ENCODE results near the gene PHF12. TPM values are rescaled to one million over a fixed set of nuclear protein-coding genes. Genes with fewer than 3 reads are reported as not detected.

The PHF12 gene
- total RNA-seq, 3 donors from 2014 or later (not counting 1 experiment from before 2014, with no cell fraction given): 163 to 177 (median 171) TPM

DNA sequence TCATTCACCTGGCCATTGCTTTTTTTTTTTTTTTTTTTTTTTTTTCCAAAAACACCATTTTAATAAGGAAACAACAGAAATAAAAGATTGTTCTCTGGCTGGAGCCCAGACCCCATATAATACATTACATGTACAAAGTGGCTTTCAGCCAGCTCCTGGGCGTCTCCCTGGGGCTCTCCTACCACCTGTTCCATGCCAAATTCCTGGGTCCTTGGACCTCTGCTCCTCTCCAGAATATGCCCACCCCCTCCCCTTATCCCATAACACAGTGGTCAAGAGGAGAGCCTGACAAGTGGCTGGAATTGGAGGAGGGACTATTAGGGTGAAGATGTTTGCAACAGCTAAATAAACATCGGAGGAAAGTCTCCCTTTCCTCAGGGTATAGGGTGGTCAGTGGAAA, 3.6 kb upstream of the PHF12 start:
- 95% methylated on average over 2 of the region's 2 CpGs for WGBS (ENCODE audit: insufficient coverage)
- DNase-seq (no peak), ATAC-seq (no peak)
- Mint-ChIP-seq H3K27ac (no peak overlapping the region), H3K36me3 (no peaks in the 10 kb centered on the region), H3K4me3 (no peak overlapping the region), H3K27me3 (ENCODE audit: low read depth in 2 of 2) (no peaks in the 10 kb centered on the region), H3K4me1 (peaks cover 0 to 5% of the 10 kb centered on the region in 2 donors), H3K9me3 (no peaks in the 10 kb centered on the region)
- H3K36me3 ChIP-seq (ENCODE audit: control insufficient read depth, insufficient read depth, low read length): no peaks in the 10 kb centered on the region
- H3K9me3 ChIP-seq (ENCODE audit: control insufficient read depth, insufficient read depth, low read length): no peaks in the 10 kb centered on the region
- TF ChIP-seq, protein P1, sequence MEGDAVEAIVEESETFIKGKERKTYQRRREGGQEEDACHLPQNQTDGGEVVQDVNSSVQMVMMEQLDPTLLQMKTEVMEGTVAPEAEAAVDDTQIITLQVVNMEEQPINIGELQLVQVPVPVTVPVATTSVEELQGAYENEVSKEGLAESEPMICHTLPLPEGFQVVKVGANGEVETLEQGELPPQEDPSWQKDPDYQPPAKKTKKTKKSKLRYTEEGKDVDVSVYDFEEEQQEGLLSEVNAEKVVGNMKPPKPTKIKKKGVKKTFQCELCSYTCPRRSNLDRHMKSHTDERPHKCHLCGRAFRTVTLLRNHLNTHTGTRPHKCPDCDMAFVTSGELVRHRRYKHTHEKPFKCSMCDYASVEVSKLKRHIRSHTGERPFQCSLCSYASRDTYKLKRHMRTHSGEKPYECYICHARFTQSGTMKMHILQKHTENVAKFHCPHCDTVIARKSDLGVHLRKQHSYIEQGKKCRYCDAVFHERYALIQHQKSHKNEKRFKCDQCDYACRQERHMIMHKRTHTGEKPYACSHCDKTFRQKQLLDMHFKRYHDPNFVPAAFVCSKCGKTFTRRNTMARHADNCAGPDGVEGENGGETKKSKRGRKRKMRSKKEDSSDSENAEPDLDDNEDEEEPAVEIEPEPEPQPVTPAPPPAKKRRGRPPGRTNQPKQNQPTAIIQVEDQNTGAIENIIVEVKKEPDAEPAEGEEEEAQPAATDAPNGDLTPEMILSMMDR (IDR thresholded peaks at IDR 0.05): no peak
- no peak overlapping the region for H3K27ac ChIP-seq (ENCODE audit: low read length)
- no peak overlapping the region for H3K4me3 ChIP-seq (ENCODE audit: low read length)
- intact Hi-C loops (cut with micrococcal nuclease): loop anchor here (5.0 kb wide), 1 partner anchor 162 kb away; no protein-coding TSS in a partner anchor
- H3K27me3 ChIP-seq (ENCODE audit: control insufficient read depth, insufficient read depth, low read length): no peaks in the 10 kb centered on the region
- H3K4me1 ChIP-seq (ENCODE audit: control insufficient read depth, insufficient read depth, low read length): peaks cover 16% of the 10 kb centered on the region

DNA sequence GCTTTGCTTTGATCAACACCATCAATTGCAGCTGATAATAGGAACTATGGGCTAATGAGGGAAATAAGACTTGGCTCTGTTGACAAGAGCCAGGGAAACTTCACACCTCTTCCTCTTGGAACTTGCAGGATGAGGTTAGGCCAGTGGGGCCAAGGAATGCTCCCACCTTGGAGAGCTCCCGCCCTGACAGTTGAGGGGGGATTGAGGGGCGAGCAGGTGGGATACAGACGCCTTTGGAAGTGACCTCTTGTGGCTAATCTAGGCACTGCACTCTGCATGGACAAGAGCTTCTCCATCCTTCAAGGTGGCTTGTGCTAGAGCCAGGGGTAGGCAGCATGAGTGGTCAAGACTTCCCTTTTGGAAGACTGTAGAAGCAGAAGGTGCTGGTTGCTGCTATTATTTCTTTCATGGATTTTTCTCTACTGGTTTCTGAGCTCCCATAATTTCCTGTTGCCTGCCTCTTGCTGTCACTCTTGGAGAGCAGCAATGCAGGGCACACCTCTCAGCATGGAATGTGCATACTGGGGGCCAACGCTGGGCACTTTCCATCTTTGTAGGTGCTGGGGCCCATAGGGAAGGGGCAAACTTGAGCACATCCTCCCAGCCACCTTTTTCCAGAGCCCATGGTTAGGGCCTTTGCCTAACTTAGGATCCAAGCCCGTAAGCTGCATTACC, 2.3 kb upstream of the PHF12 start:
- no peaks in the 10 kb centered on the region for H3K27me3 ChIP-seq (ENCODE audit: control insufficient read depth, insufficient read depth, low read length)
- no peak overlapping the region for H3K4me3 ChIP-seq (ENCODE audit: low read length)
- Mint-ChIP-seq H3K4me3 (peak overlapping the region; percentile 17), H3K27ac (no peak overlapping the region), H3K27me3 (ENCODE audit: low read depth in 2 of 2) (no peaks in the 10 kb centered on the region), H3K4me1 (peaks cover 5 to 11% of the 10 kb centered on the region in 2 donors), H3K9me3 (no peaks in the 10 kb centered on the region), H3K36me3 (no peaks in the 10 kb centered on the region)
- intact Hi-C loops (cut with micrococcal nuclease): loop anchor here (2.0 to 5.0 kb wide), 3 partner anchors 51 to 164 kb away; partner anchors contain the start of genes DHRS13 and FAM222B
- H3K36me3 ChIP-seq (ENCODE audit: control insufficient read depth, insufficient read depth, low read length): no peaks in the 10 kb centered on the region
- H3K27ac ChIP-seq (ENCODE audit: low read length): peak overlapping the region; percentile 71
- TF ChIP-seq, protein P1 (IDR thresholded peaks at IDR 0.05): peak; percentile 86
- H3K4me1 ChIP-seq (ENCODE audit: control insufficient read depth, insufficient read depth, low read length): peaks cover 22% of the 10 kb centered on the region
- DNase-seq: peak in 1 of 2 donors; percentile 76
- H3K9me3 ChIP-seq (ENCODE audit: control insufficient read depth, insufficient read depth, low read length): no peaks in the 10 kb centered on the region
- no peak for ATAC-seq
- WGBS (ENCODE audit: insufficient coverage): 37% methylated on average over 5 of the region's 5 CpGs

DNA sequence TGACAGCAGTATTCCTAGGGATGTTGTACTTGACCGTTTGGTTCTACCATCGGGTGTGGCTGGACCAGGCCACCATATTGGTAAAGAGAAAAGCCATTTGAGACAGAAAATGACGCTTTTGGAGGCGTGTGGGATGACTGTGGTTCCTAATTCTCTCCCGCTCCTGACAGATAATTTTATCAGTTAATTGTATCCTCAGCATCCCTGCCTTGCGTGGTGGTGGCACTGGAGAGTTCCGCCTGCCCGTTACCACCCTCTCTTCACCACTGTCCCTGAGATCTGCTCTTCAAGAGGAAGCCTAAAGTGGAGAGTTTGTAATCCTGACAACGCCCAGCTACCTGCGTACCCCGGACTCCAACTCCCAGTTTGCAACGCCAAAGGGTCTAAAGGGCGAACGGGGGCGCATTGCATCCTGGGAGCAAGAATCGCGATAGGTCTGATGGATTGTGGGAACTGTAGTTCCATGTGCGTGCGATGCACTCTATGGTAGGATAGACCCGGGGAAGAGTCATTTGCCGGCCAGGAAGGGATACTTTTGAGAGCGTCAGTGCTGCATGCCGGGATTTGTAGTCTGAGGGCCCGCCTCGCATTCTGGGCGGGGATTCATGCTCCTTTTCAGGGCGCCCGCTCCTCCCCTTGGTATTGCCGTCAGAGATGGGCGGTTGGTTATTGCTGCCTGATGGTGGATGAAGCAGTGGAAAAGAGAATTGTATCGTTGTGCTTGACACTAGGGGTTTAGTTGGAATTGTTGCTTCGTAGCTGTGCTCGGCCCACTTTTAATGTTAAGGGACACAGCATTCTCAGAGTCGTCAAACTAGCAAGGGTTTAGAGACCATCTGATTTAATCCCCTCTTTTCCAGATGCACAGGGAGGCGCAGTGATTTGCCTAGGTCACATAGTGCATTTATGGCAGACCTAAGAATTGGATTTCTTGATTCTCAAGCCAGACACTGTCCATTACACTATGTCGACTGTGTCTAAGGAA, 965 bp upstream of the PHF12 start:
- H3K27me3 Mint-ChIP-seq (ENCODE audit: low read depth in 2 of 2): no peaks in the 10 kb centered on the region
- WGBS (ENCODE audit: insufficient coverage): 7% methylated on average over 35 of the region's 36 CpGs
- Histone ChIP-seq H3K4me1 (ENCODE audit: control insufficient read depth, insufficient read depth, low read length) (peaks cover 24% of the 10 kb centered on the region), H3K27me3 (ENCODE audit: control insufficient read depth, insufficient read depth, low read length) (no peaks in the 10 kb centered on the region), H3K36me3 (ENCODE audit: control insufficient read depth, insufficient read depth, low read length) (no peaks in the 10 kb centered on the region), H3K9me3 (ENCODE audit: control insufficient read depth, insufficient read depth, low read length) (no peaks in the 10 kb centered on the region), H3K27ac (ENCODE audit: low read length) (peak overlapping the region; percentile 97), H3K4me3 (ENCODE audit: low read length) (peak overlapping the region; percentile 65)
- ATAC-seq (peak; percentile 62 to 87 (median 71)), DNase-seq (peak; percentile 87 to 99)
- H3K4me3 Mint-ChIP-seq: no peak overlapping the region
- H3K27ac Mint-ChIP-seq: no peak overlapping the region
- H3K9me3 Mint-ChIP-seq: no peaks in the 10 kb centered on the region
- H3K36me3 Mint-ChIP-seq: no peaks in the 10 kb centered on the region
- TF ChIP-seq, protein P1 (IDR thresholded peaks at IDR 0.05): no peak
- peaks cover 16 to 21% of the 10 kb centered on the region in 2 donors for H3K4me1 Mint-ChIP-seq
- intact Hi-C loops (cut with micrococcal nuclease): loop anchor here (1.0 to 5.0 kb wide), 6 partner anchors 30 to 233 kb away; partner anchors contain the start of genes DHRS13, FAM222B and RPL23A

Data from natural killer cell (primary cell).